SJCRH30 (cell line): ENCODE data around the gene RNASEH1. TPM values are rescaled to one million over a fixed set of nuclear protein-coding genes. Genes with fewer than 3 reads are reported as not detected.
"Not testable (repeated sequence)": the region's sequence is repeated elsewhere in the genome, so short reads cannot be mapped to it uniquely, and the experiment has no call there.

Experiments used
- DNase-seq, 2 experiments: peaks; one replicate each; pipeline ENCODE4 v3.0.0-alpha.2; 2015 to 2020
- H3K27ac ChIP-seq: fragments of 250-450 bp; sonication (Bioruptor Pico); 2 replicates; pipeline ENCODE4 v1.5.1; 2020; ENCODE audit warnings: mild to moderate bottlenecking, moderate library complexity
- H3K27me3 ChIP-seq: fragments of 250-450 bp; sonication (Bioruptor Pico); 2 replicates; pipeline ENCODE4 v1.5.1; 2020; ENCODE audit warnings: mild to moderate bottlenecking, moderate library complexity
- H3K36me3 ChIP-seq: fragments of 250-450 bp; sonication (Bioruptor Pico); 2 replicates; pipeline ENCODE4 v1.5.1; 2020; ENCODE audit warnings: mild to moderate bottlenecking, moderate library complexity
- H3K4me1 ChIP-seq: fragments of 250-450 bp; sonication (Bioruptor Pico); 2 replicates; pipeline ENCODE4 v1.5.1; 2020; ENCODE audit warnings: mild to moderate bottlenecking, moderate library complexity
- H3K4me3 ChIP-seq: fragments of 250-450 bp; sonication (Bioruptor Pico); 2 replicates; pipeline ENCODE4 v1.5.1; 2020; ENCODE audit warnings: mild to moderate bottlenecking, moderate library complexity
- H3K9me3 ChIP-seq: fragments of 250-450 bp; sonication (Bioruptor Pico); replicated peaks from 2 replicates; pipeline ENCODE4 v1.5.1; 2020; ENCODE audit warnings: mild to moderate bottlenecking, moderate library complexity
- total RNA-seq: library from RNA; depleted of rRNA; stranded (reverse); fragments of >200 nt; shearing (Covaris generic); gene quantifications from 2 replicates; pipeline ENCODE4 v1.2.3, GENCODE V29; 2014

RNASEH1 gene
- total RNA-seq, 1 experiment from 2014 or later: 43.0 TPM

- no peaks in the 10 kb centered on the region for H3K27me3 ChIP-seq
- DNase-seq: no peak
- H3K4me3 ChIP-seq: no peak overlapping the region
- H3K9me3 ChIP-seq: no peaks in the 10 kb centered on the region
- no peaks in the 10 kb centered on the region for H3K36me3 ChIP-seq
- no peak overlapping the region for H3K27ac ChIP-seq
- H3K4me1 ChIP-seq: peaks cover 6% of the 10 kb centered on the region
These were observed 34.5 kb downstream of the RNASEH1 start for GRCh38 chr2:3523551-3524041.

- H3K9me3 ChIP-seq: no peaks in the 10 kb centered on the region
- no peaks in the 10 kb centered on the region for H3K36me3 ChIP-seq
- no peak overlapping the region for H3K4me3 ChIP-seq
- H3K4me1 ChIP-seq: peaks cover 6% of the 10 kb centered on the region
- H3K27ac ChIP-seq: no peak overlapping the region
- H3K27me3 ChIP-seq: no peaks in the 10 kb centered on the region
- DNase-seq: no peak
These were observed 35.1 kb downstream of the RNASEH1 start for GRCh38 chr2:3522961-3523421.

- no peaks in the 10 kb centered on the region for H3K27me3 ChIP-seq
- peaks cover 9% of the 10 kb centered on the region for H3K4me1 ChIP-seq
- no peaks in the 10 kb centered on the region for H3K36me3 ChIP-seq
- DNase-seq: no peak
- no peak overlapping the region for H3K4me3 ChIP-seq
- no peaks in the 10 kb centered on the region; the same call in 1 of the 2 replicates for H3K9me3 ChIP-seq
- H3K27ac ChIP-seq: no peak overlapping the region
These were observed 37.5 kb downstream of the RNASEH1 start for GRCh38 chr2:3520591-3520990.

- Histone ChIP-seq H3K9me3 (no peaks in the 10 kb centered on the region; the same call in 1 of the 2 replicates), H3K36me3 (no peaks in the 10 kb centered on the region), H3K27me3 (no peaks in the 10 kb centered on the region), H3K4me3 (peak within 1 kb of the TSS; percentile 81), H3K27ac (peak within 1 kb of the TSS; percentile 85), H3K4me1 (peaks cover 9% of the 10 kb centered on the region)
- peak; percentile 86 to 89 for DNase-seq
These were observed 38.6 kb downstream of the RNASEH1 start, which contains the start of gene ADI1 for GRCh38 chr2:3519255-3520205. ADI1 (minus strand) TSS chr2:3519531; CDS start chr2:3519487, 44 bp downstream.

- Histone ChIP-seq H3K36me3 (no peaks in the 10 kb centered on the region), H3K4me3 (peak overlapping the region; percentile 81)
These were observed 39.5 kb downstream of the RNASEH1 start for GRCh38 chr2:3518496-3519254.

GRCh38 chr2:3517948-3518495 lies 40.1 kb downstream of the RNASEH1 start:
- Histone ChIP-seq H3K27ac (peak overlapping the region; percentile 62), H3K36me3 (no peaks in the 10 kb centered on the region), H3K9me3 (no peaks in the 10 kb centered on the region; the same call in 1 of the 2 replicates), H3K27me3 (no peaks in the 10 kb centered on the region), H3K4me1 (peaks cover 9% of the 10 kb centered on the region), H3K4me3 (peak overlapping the region; percentile 81)
- no peak for DNase-seq

More at GRCh38 chr2:3518496-3519254, 39.5 kb downstream of the RNASEH1 start:
- DNase-seq: peak; percentile 99
- H3K9me3 ChIP-seq: no peaks in the 10 kb centered on the region; the same call in 1 of the 2 replicates
- peak overlapping the region; percentile 85 for H3K27ac ChIP-seq
- no peaks in the 10 kb centered on the region for H3K27me3 ChIP-seq
- peaks cover 9% of the 10 kb centered on the region for H3K4me1 ChIP-seq

GRCh38 chr2:3516831-3517230 lies 41.3 kb downstream of the RNASEH1 start:
- Histone ChIP-seq H3K9me3 (no peaks in the 10 kb centered on the region; the same call in 1 of the 2 replicates), H3K27me3 (no peaks in the 10 kb centered on the region), H3K4me3 (no peak overlapping the region), H3K36me3 (peaks cover under 1% of the 10 kb centered on the region), H3K4me1 (peaks cover 9% of the 10 kb centered on the region), H3K27ac (no peak overlapping the region)
- no peak for DNase-seq

GRCh38 chr2:3515438-3515837 lies 42.7 kb downstream of the RNASEH1 start:
- H3K36me3 ChIP-seq, H3K27ac ChIP-seq, DNase-seq, H3K4me1 ChIP-seq, H3K4me3 ChIP-seq, H3K9me3 ChIP-seq, H3K27me3 ChIP-seq: not testable (repeated sequence)

- Histone ChIP-seq H3K36me3 (peaks cover 22% of the 10 kb centered on the region), H3K27ac (no peak overlapping the region), H3K9me3 (no peaks in the 10 kb centered on the region; the same call in 1 of the 2 replicates), H3K4me3 (no peak overlapping the region), H3K27me3 (no peaks in the 10 kb centered on the region), H3K4me1 (peaks cover 4% of the 10 kb centered on the region; the same call in 1 of the 2 replicates)
- no peak for DNase-seq
These were observed 44.9 kb downstream of the RNASEH1 start for GRCh38 chr2:3513026-3513810.

- Histone ChIP-seq H3K9me3 (no peaks in the 10 kb centered on the region; the same call in 1 of the 2 replicates), H3K36me3 (peaks cover 22% of the 10 kb centered on the region), H3K27me3 (no peaks in the 10 kb centered on the region), H3K27ac (no peak overlapping the region), H3K4me3 (no peak overlapping the region), H3K4me1 (no peaks in the 10 kb centered on the region)
- DNase-seq: no peak
These were observed 46.0 kb downstream of the RNASEH1 start for GRCh38 chr2:3512086-3512485.

- DNase-seq: peak; percentile 83 to 93
- Histone ChIP-seq H3K27ac (peak overlapping the region; percentile 69), H3K36me3 (peaks cover 18% of the 10 kb centered on the region), H3K27me3 (no peaks in the 10 kb centered on the region), H3K4me1 (peaks cover 20% of the 10 kb centered on the region), H3K9me3 (no peaks in the 10 kb centered on the region), H3K4me3 (peak overlapping the region; percentile 18)
These were observed 52.4 kb downstream of the RNASEH1 start for GRCh38 chr2:3505771-3506170.

GRCh38 chr2:3504741-3505140 lies 53.4 kb downstream of the RNASEH1 start:
- Histone ChIP-seq H3K27me3 (no peaks in the 10 kb centered on the region), H3K4me3 (no peak overlapping the region), H3K4me1 (peaks cover 20% of the 10 kb centered on the region), H3K36me3 (peaks cover 17% of the 10 kb centered on the region), H3K9me3 (no peaks in the 10 kb centered on the region), H3K27ac (no peak overlapping the region; the same call in 1 of the 2 replicates)
- no peak for DNase-seq

GRCh38 chr2:3503483-3503882 lies 54.6 kb downstream of the RNASEH1 start:
- peaks cover 11% of the 10 kb centered on the region for H3K36me3 ChIP-seq
- H3K9me3 ChIP-seq: no peaks in the 10 kb centered on the region
- peaks cover 20% of the 10 kb centered on the region for H3K4me1 ChIP-seq
- H3K4me3 ChIP-seq: no peak overlapping the region
- DNase-seq: no peak
- H3K27me3 ChIP-seq: no peaks in the 10 kb centered on the region
- no peak overlapping the region for H3K27ac ChIP-seq

- Histone ChIP-seq H3K4me1 (peaks cover 20% of the 10 kb centered on the region), H3K4me3 (no peak overlapping the region), H3K27ac (no peak overlapping the region), H3K27me3 (no peaks in the 10 kb centered on the region), H3K9me3 (no peaks in the 10 kb centered on the region), H3K36me3 (peaks cover 11% of the 10 kb centered on the region)
- no peak for DNase-seq
These were observed 55.1 kb downstream of the RNASEH1 start for GRCh38 chr2:3503046-3503445.
